Suppressor macrophage treated with lipopolysaccharide for 1 hour (primary cell): ENCODE data around the gene TYW1.
"Not testable (repeated sequence)": the region's sequence is repeated elsewhere in the genome, so short reads cannot be mapped to it uniquely, and the experiment has no call there.

Experiments
- DNase-seq, 3 donors: peaks; one replicate each; pipeline ENCODE4 v3.0.0-alpha.2; 2020 to 2022

Gene TYW1

DNA sequence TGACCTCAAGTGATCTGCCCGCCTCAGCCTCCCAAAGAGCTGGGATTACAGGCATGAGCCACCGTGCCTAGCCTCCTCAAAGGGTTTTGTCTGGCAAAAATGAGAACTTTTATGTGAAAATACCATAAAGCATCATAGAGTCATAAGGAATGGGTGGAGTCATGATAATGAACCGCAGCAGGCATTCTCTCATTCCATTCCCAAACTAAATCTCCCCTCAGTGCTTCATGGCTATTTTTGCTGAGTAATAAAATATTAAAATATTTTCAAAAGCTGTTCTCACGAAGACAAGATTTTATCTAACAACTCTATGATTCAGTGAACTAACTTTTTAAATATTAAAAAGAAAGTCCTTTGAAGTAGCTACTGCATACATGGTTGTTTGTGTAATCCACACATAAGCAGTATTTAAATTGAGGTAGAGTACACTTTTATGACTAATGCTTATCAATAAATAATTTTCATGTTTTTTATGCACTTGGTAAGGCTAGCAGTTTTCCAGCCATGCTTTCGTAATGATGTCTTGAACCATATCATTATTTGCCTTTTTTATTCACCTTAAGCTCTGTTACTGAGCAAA is 195.6 kb downstream of the TYW1 start:
- DNase-seq, result not testable (repeated sequence)

DNA sequence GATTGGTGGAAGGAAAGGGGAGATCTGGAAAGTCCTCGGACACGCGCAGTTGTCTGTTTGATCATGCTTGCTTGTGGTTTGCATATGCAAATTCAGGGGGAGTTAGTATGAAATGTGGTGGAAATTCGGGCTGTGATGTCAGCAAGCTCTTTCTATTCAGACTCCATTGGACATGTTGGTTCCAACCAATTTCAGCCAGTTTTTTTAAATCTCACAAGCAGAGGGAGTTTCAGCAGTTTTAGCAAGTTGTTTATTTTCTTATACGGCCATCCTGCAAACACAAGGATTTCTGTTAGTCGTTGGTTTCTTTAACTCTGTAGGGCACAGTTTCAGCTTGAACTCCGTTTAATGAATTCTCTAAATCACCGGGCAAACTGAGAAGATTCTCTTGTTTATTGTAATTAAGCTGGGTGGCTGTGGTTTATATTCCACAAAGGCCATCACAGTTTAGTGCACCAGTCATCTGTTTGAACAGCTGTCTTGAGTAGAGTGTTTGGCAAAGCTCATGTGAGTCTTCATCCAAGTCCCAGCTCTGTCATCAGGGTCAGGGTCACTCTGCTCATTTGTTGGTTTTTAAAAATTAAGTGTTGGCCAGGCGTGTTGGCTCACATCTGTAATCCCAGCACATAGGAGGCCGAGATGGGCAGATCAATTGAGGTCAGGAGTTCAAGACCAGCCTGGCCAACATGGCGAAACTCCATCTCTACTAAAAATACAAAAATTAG is 196.4 kb downstream of the TYW1 start:
- peak in 1 of 3 donors; percentile 2 for DNase-seq

DNA sequence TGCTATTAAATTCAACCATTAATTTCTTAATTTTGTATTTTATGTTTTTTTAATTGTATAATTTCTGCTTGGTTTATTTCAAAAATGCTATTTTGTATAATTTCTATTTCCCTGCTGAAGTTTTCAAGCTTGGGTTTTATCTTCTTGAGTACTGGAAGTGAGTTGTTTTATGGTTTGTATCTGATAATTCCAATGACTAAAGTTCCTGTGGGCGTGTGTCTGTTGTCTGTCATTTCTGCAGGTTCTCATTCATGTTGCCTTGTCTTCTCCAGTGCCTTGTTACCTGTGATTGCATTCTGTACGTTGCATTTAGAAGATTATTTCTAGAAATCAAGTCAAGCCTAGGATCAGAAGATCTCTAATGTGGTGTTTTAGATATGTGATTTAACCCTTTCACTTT is 199.5 kb downstream of the TYW1 start:
- not testable (repeated sequence) for DNase-seq

DNA sequence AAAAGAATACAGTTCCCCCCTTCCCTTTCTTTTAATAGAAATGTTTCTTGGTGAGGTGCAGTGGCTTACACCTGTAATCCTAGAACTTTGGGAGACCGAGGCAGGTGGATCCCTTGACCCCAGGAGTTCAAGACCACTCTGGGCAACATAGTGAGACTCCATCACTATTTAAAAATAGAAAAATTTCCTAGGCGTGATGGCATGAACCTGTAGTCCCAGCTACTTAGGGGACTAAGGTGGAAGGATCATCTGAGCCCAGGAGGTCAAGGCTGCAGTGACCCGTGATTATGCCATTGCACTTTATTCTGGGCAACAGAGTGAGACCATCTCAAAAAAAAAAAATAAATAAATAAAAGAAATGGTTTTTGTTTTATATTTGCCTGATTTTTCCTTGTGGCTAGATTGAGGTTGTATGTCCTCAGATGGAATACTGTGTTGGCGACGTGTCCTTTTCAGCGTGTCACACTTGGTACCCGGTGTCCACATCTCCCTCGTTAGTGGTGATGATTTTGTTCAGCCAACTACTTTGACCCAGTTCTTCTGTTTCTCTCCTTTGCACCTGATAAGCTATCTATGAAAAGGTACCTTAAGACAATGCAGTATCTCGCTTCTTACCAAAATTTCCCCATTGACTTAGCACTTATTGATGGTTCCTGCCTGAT is 202.4 kb downstream of the TYW1 start:
- not testable (repeated sequence) for DNase-seq

DNA sequence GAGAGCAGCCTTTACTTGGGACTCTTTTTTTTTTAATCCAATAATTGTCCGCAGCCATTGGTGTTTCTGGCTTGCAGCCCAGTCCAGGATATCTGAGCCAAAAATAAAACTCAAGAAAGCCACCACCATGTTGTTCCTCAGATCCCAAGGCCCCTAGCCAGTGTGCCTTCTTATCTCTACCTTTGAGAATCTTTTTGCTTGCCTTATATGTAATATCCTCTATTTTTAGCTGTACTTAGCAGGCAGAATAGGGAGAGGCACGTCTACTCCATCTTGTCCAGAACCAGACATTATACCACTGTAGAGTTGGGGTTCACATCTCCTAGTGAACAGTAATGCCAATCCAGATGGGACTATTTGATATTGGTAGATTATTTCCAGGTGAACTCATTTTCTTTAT is 209.1 kb downstream of the TYW1 start:
- DNase-seq, result not testable (repeated sequence)

DNA sequence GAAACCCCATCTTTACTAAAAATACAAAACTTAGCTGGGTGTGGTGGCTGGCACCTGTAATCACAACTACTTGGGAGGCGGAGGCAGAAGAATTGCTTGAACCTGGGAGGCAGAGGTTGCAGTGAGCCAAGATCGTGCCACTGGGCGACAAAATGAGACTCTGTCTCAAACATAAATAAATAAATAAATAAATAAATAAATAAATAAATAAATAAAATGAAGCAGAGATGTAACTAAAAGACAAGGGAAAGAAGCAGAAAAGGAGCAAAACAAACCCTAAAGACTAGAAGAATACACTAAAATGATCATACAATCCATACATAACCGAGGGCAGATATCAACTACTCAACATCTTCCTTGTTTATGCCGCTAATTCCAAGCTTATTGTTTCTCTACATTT is 209.8 kb downstream of the TYW1 start:
- no peak for DNase-seq

DNA sequence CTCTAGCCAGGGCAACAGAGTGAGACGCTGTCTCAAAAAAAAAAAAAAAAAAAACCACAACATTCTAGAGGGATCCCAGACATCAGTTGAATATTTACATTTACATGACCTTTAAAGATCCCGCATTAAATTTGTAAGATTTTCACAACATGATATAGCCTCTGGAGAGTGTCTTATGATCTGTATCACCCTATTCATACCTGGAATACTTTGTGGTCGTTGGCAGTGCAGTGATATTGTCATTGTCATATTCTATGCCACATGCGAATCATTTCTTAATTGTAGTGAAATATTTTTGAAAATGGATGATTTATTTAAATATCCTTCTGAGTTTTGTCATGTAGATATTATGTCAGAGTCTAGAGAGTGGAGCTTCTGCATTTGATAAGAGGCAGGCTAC is 212.0 kb downstream of the TYW1 start:
- DNase-seq, result not testable (repeated sequence)

DNA sequence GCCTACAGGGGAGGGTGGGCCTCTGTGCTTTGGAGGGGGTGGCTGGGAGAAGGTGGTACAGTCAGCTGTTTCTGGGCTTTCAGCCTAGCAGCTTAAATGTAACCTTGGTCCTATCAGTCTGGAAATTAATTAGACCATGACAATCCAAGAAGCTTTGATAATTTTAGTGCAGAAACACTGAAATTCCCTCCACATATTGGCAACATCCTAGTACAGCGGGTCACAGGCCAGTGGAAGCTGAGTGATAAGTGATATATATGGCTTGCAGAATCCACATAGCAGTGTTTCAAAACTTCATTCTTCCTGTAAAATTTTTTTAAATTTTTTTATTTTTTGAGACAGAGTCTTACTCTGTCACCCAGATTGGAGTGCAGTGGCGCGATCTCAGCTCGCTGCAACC is 212.6 kb downstream of the TYW1 start:
- no peak for DNase-seq

DNA sequence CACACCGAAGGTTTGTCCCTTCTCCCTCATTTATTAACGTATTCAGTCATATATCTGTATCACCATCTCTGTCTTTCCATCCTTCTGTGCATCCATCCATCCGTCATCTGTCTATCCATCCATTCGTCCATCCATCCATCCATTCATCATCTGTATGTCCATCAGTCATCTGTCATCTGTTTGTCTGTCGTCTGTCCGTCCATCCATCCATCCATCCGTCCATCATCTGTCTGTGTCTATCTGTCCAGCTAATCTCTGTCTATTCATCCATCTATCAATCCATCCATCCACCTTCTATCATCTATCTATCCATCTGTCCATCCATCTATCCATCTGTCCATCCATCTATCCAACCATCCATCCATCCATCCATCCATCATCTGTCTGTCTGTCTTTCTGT is 213.9 kb downstream of the TYW1 start:
- no peak for DNase-seq

DNA sequence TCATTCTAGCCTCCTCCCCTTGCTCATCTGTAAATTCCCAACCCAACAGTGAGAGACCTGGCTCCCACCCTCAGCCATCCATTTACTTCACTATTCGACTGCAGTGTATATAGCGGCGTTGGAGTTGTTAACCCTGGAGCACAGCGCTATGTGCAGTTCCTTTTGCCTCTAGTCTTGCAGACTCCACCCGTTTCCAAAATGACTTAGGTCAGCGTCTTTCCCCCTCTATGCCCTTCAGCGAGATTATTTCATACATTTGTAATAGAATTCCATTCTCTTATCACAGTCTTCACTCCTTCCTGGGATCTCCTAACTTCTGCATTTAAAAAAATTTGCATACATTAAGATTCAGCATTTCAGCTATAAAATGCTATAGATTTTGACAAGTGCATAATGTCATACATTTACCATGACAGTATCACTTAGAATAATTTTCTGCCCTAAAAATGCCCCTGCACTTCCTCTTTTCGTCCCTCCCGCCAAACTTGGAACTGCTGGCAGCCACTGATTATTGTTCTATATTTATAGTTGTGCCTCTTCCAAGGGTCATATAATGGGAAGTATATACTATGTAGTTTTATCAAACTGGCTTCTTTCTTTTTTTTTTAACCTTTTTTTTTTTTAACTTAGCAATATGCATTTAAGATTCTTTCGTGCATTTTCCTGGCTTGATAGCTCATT is 215.2 kb downstream of the TYW1 start:
- peak; percentile 3 to 19 (median 12) for DNase-seq

DNA sequence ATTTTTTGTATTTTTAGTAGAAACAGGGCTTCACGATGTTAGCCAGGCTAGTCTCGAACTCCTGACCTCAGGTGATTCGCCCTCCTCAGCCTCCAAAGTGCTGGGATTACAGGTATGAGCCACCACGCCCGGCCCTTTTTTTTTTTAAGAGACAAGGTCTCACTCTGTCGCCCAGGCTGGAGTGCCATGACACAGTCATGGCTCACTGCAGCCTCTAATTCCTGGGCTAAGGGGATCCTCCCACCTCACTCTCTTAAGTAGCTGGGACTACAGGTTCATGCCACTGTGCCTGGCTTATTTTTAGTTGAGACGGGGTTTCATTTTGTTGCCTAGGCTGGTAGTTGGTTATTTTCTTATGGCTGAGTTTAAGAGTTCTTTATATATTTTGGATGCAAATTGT is 216.4 kb downstream of the TYW1 start:
- not testable (repeated sequence) for DNase-seq

DNA sequence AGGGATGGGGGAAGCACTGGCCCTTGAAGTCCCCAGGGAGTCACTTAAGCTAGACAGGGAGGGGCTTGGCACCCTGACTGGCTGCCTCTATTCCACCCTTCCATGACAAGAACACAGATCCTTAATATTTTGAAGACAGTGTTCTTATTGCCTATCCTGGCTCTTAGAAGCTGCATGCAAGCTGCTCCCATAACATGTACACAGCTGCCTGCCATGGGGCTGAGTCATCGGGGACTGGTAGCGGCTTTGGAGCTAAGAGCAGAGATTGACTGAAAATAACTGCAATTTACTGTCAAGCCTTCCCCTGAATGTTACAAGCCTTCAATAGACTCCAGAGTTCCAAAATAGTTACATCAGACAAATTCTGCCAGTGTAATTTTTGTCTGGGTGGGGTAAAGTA is 226.9 kb downstream of the TYW1 start:
- DNase-seq, result not testable (repeated sequence)

DNA sequence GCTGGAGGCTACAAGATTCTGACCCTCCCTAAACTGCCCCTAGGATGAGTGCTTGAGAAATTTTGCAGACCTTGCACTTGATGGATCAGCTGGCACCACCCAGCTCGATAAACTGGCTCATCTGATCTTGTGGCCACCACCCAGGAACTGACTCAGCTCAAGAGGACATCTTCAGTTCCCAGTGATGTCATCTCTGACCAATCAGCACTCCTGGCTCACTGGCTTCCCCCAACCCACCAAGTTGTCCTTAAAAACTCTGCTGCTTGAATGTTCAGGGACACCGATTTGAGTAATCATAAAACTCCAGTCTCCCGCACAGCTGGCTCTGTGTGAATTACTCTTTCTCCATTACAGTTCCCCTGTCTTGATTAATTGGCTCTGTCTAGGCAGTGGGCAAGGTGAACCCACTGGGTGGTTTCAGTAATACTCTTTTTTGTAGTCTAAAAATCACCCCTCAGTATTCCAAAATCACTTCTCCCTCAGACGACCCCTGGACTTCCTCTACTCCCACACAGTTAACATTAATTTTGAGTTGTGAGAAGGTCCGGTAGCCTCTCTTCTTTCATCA is 229.8 kb downstream of the TYW1 start:
- peak; percentile 58 to 66 (median 64) for DNase-seq

DNA sequence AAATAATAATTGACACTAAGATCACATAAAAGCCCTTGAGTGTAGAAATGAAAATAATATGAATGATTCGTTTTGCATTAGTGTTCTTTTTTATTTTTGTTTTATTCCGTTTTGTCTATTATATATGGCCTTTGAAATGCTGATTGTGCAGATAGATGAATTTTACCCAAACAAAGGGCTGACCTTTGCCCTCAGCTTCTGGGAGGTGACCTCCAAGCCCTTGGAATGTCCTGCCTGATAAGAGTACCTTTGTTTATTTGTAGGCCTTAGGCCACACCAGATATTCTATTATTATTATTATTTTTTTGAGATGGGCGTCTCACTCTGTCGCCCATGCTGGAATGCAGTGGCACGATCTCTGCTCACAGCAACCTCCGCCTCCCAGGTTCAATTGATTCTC is 230.3 kb downstream of the TYW1 start:
- DNase-seq, result not testable (repeated sequence)

DNA sequence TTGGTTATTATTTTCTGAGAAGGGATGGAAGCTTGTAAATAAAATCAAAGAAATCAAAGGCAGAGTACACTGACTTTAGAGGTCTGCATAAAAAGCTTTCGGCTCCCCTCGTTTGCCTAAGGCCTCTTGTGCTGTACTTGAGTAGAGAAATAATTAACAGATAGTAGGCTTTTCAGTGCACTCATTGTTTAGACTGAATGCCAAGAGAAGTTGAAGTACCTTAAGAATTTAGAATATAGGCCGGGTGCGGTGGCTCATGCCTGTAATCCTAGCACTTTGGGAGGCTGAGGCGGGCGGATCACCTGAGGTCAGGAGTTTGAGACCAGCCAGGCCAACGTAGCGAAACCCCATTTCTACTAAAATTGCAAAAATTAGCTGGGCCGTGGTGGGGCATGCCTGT is 232.4 kb downstream of the TYW1 start:
- DNase-seq, result not testable (repeated sequence)

DNA sequence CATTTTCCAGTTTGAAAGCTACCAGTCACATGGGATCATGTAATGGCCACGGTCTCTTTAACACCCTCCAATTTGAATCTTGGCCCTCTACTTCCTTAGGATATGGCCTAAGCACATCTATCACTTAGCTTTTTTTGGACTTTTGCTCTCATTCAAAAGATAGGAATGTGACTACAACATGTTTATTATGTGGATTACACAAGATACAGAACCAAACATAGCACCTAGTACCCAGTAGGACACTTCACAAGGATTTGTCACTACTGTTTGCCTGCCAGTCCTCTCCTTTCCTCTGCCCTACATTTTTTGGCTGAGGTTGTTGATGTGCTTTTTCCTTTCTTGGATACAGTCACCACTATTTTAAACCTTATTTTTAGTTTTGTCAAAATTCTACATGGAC is 233.4 kb downstream of the TYW1 start:
- not testable (repeated sequence) for DNase-seq

DNA sequence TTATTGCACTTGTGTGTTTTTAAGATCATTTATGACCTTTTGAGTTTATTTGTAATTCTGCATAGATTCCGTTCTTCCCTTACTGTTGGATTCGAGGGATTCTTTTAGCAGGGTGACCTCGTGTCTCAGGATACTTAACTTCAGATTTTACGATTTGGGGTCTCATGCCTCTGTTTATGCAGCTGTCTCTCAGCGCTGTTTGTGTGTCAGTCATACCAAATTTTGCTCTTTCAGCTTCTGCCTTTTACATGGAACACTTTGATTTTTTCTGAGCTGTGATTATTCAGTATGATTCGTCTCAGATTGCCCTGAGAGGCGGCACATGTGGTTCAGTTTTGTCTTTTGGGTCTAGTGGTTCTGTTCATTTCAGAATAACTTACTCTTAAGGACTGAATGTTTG is 236.9 kb downstream of the TYW1 start:
- DNase-seq, result not testable (repeated sequence)

DNA sequence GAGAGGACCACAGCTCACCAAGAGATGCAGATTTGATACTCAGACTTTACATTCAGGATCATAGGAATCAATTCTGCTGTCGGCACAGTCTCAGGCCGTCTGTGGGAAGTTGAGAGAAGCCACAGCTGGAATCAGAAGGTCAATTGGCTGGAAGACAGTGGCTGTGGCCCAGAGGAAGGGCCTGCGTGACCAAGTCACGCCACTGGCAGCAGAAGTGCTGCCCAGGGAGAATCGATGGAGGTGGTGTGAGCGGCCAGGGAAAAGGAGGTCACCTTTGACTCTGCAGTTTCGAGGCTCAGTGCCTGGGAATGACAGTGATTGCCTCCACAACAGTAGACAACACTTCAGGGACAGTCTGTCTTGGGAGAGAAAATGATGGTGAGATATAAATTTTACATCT is 239.6 kb downstream of the TYW1 start:
- DNase-seq, result not testable (repeated sequence)

DNA sequence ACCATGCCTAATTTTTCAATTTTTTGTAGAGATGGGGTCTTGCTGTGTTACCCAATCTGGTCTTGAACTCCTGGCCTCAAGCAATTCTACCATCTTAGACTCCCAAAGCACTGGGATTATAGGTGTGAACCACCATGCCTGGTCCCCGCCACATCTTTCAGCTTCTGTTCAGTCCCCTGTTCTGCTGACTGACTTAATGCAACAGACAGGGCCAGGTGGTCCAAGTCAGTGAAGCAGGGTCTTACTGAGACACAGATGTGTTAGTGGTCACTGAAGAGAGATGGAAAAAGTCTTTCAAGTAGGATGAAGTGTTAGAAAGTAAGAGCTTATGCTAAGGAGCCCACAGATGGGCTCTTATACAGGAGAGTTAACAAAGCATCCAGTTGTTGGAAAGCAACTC is 246.2 kb downstream of the TYW1 start:
- not testable (repeated sequence) for DNase-seq

DNA sequence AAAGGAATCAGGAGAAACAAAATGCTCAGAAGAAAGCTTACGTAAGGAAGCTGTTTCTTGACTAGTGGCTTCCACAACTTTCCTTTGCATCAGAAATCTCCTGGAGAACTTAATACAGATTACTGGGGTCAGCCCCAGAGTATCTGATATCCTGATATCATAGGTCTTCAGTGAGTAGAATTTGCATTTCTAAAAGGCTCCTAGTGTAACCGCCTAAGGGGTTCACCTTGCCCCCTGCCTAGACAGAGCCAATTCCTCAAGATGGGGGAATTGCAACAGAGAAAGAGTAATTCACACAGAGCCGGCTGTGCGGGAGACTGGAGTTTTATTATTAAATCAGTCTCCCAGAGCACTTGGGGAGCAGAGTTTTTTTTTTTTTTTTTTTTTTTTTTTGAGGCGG is 251.7 kb downstream of the TYW1 start:
- not testable (repeated sequence) for DNase-seq

DNA sequence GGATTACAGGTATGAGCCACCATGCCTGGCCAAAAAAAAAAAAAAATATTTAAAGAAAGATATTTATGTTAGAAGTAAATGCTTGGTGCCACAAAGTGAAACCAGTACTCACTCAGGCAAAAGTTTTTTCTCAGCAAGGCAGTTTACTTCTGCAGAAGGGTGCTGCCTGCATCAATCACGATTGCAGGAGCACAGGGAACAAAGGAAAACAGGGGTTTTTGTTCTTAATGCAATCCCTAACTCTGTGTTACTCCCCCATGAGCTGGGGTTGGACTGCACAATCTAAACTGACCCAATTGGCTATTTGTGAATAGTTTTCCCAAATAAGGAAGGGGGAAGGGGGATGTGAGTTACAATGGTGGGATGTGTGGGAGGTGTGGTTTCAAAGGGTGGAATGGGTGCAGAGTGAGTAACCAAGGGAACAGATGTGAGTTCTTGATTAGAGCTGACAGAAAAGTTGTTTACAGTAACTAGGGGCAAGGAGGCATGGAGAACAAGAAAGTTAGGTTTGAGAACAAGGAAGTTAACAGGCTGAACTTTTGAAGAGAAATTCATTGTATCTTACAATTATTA is 255.4 kb downstream of the TYW1 start:
- DNase-seq, result no peak

DNA sequence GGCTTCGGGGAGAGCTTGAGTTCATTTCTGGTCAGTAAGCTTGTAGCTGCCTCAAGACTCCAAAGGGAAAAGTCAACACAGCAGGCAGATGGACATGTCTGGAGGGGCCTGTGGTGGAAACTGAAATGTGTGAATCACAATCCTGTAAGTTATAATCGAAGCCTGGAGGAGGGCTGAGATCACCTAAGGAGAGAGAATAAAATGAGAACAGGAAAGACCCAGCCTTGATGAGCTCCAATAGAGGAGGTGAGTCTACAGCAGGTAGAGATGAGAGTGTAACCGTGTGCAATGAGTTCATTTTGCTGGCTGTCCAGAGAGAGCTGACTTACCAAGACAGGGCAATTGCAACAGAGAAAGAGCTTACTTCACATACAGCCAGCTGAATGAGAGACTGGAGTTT is 258.4 kb downstream of the TYW1 start:
- DNase-seq, result not testable (repeated sequence)

DNA sequence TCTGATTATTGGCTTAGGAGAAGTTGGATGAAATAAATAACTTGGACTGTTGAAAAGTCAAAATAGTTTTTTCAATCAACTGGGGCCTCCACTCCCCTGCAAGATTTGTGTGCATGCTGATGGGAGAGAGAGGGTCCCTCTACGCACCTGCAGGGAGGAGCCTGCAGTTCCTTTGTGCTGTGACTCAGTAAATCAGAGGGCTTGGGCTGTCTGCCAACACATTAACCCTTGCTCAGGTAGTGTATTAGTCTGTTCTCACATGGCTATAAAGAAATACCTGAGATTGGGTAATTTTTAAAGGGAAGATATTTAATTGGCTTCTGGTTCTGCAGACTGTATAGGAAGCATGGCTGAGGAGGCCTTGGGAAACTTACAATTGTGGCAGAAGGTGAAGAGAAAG is 261.1 kb downstream of the TYW1 start:
- not testable (repeated sequence) for DNase-seq
